Gastrocnemius medialis (tissue), 4 donors: Measurements from ENCODE around the gene PPP2R5C.

Source experiments
- CTCF ChIP-seq, 5 experiments: fragments of 450-650 bp in 3 of 5; fragments of 200-600 bp in 2 of 5; sonication (generic) in 2 of 5; IDR thresholded peaks in 4 of 5; conservative IDR thresholded peaks in 1 of 5; 1 replicate in 4 of 5; 2 replicates in 1 of 5; pipeline ENCODE4 v1.5.1; 2016 to 2019; ENCODE audit warnings: antibody characterized with exemption in 5 of 5, mild to moderate bottlenecking in 3 of 5, moderate library complexity in 3 of 5
- POLR2A ChIP-seq, 2 donors: fragments of 450-650 bp; IDR thresholded peaks; one replicate each; pipeline ENCODE4 v1.6.1; 2017; ENCODE audit warnings: antibody characterized with exemption in 2 of 2, mild to moderate bottlenecking in 2 of 2, moderate library complexity in 2 of 2

GRCh38 chr14:101738703-101739320 is 22.7 kb upstream of the PPP2R5C start:
- no peak for TF ChIP-seq CTCF (IDR thresholded peaks at IDR 0.05 in 4 of 5, conservative IDR thresholded peaks at IDR 0.05 in 1 of 5)
- TF ChIP-seq POLR2A (IDR thresholded peaks at IDR 0.05), result no peak
